ENCODE results near the gene DAP3. TPM values are rescaled to one million over a fixed set of nuclear protein-coding genes. Genes with fewer than 3 reads are reported as not detected.
"Not testable (repeated sequence)": the region's sequence is repeated elsewhere in the genome, so short reads cannot be mapped to it uniquely, and the experiment has no call there.

Gene DAP3
- total RNA-seq = 31.2 TPM in 2 replicates

- peak in 1 of 2 donors; percentile 1 for DNase-seq (ENCODE audit: low read depth in 2 of 2)
Observed at GRCh38 chr1:155689081-155689607, at the start of gene DAP3. DAP3 (plus strand) TSS chr1:155689091; CDS start chr1:155709780, 20,689 bp downstream.

DNA sequence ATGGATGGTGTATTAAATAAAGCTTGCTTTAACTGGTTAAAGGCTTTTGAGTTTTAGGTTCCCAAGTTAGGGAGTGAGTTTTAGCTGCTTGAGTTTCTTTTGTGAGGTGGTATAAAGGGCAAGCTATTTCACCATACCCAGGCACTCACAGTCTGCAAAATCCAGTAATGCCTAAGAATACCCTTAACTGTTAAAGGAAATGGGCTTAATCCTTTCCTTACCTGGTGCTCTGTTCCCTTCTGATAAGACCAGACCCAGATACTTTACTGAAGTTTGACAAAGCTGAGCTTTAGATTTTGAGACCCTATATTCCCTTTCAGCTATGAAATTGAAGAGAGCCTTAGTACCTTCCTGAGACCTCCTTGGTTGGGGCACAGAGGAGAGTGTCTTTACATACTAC, 48.5 kb upstream of the DAP3 start:
- no peak for DNase-seq (ENCODE audit: low read depth in 2 of 2)

DNA sequence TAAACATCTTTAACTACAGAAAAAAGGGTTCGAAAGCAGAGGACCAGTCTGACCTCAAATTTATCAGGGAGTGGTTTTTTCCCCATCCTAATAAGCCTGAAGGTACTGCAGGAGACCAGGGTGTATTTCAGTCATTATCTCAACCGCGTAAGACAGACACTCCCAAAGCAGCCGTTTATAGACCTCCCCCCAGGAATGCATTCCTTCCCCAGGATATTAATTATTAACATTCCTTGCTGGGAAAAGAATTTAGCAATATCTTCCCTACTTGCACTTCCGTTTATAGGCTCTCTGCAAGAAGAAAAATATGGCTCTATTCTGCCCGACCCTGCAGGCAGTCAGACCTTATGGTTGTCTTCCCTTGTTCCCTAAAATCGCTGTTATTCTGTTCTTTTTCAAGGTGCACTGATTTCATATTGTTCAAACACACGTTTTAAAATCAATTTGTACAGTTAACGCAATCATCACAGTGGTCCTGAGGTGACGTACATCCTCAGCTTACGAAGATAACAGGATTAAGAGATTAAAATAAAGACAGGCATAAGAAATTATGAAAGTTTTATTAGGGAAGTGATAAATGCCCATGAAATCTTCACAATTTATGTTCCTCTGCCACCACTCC, 46.2 kb upstream of the DAP3 start:
- not testable (repeated sequence) for DNase-seq (ENCODE audit: low read depth in 2 of 2)

GRCh38 chr1:155643230-155643629, 45.7 kb upstream of the DAP3 start:
- DNase-seq (ENCODE audit: low read depth in 2 of 2) = no peak

GRCh38 chr1:155645034-155645598, 43.8 kb upstream of the DAP3 start:
- DNase-seq (ENCODE audit: low read depth in 2 of 2) = no peak

- DNase-seq (ENCODE audit: low read depth in 2 of 2) = no peak
Observed at GRCh38 chr1:155645648-155646047, 43.2 kb upstream of the DAP3 start.

DNA sequence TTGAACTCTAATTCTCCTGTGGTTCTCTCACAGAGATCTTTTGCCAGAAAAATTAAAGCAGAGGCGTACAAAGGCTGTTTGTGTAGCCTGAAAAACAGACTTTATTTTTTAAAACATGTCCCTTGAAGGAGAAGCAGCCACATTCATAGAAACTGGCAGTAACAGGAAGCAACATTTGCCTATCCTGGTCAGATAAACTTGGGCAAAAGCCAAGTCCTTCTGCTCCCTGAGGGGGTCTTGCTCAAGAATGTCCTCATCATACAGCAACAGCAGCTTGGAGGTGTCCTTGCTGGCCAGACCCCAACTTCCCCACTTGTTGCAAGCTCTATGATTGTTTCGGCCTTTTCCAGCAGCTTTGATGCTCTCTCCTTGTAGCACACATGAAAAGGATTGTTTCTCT, 42.6 kb upstream of the DAP3 start:
- DNase-seq (ENCODE audit: low read depth in 2 of 2) = no peak

GRCh38 chr1:155648207-155649147, 40.4 kb upstream of the DAP3 start:
- peak; percentile 59 to 90 for DNase-seq (ENCODE audit: low read depth in 2 of 2)

DNA sequence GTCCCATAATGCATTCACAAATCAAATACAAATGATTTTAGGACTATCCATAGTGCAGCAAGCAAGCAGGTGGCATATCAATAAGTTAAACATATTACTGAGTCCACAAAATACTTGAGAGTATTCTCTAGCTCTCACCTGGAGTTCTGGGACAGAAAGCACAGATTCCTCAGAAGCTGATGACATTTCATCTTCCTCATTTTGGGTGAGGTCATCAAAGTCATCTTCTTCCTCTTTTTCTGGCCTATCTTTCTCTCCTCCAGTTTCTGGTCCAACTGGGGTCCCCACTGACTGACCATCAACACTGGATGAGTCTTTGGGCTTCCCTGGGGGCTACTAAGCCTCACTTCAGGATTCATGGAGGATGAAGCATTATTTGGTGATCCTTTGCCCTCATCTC, 39.2 kb upstream of the DAP3 start:
- DNase-seq (ENCODE audit: low read depth in 2 of 2) = no peak

DNA sequence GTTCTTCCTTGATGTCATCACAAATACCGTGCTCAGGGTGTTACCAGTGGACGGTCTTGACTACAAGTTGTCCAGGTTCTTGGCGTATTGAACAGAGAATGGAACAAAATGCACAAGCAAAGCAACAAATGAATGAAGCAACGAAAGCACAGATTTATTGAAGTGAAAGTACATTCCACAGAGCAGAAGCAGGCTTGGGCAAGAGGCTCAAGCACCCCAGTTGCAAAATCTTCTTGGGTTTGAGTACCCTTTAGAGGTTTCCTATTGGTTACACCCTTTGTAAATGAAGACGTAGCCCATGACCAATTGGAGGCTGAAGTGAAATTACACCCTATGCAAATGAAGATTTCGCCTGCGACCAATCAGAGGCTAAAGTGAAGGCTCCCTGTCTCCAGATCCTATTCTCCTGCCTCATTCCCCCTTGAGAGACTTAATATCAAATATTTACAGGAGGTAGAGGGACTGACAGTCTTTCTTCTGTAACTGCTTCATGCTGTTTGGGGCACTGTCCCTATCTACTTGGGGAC, 38.6 kb upstream of the DAP3 start:
- DNase-seq (ENCODE audit: low read depth in 2 of 2) = no peak

DNA sequence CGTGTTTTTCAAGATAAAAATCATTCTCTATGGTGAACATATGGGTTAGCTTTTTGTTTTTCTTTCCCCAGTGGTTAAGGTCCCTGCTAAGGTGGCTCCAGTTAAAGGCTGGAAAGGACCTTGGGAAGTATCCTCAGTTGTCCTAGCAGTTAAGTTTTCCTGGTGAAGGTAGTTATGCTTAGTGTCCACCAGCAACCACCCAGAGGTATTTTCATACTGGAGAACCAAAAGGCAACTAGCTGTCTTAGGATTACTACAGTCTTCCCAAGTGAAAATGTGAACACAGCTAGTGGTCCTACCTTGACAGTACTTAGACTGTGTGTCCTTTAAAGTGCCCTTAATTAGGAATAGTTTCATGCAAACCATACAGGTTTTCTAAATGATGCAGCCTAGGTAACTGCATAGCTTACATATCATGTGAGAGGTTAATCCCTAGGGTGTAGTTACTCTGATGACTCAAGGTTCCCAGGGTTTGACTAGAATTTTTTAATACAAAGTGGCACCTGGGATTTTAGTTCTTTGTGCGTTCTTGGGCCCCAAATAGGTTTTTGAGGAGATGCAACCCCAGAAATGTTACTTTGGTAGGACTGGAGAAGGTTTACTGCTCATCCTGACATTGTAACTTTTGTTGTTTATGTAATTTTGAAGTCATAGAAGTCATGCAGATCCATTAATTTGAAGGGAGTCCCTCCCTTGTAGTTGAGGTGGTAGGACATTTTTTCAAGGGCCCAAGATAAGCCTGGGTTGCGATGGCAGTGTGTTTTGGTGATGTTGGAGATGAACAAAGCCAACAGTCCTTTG, 36.8 kb upstream of the DAP3 start:
- no peak for DNase-seq (ENCODE audit: low read depth in 2 of 2)

GRCh38 chr1:155652951-155653350, 35.9 kb upstream of the DAP3 start:
- DNase-seq (ENCODE audit: low read depth in 2 of 2) = no peak

DNA sequence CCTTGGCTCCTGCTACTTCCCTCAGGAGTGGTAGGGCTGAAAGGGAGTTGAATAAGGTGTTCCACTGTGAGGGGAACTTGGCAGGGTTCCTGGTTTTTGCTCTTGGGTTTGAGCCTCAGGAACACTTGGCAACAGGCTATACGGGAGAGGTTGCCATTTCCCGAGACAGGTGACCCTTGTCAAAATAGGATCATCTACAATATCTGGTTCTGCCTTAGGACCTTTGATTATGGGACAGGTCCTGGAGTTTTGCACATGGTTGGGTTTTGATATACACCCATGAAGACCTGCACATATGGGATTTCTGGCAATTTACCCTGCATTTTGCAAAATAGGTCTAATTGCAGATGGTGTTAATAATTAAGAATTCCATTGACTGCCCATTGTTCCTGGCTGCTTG, 31.4 kb upstream of the DAP3 start:
- no peak for DNase-seq (ENCODE audit: low read depth in 2 of 2)

DNA sequence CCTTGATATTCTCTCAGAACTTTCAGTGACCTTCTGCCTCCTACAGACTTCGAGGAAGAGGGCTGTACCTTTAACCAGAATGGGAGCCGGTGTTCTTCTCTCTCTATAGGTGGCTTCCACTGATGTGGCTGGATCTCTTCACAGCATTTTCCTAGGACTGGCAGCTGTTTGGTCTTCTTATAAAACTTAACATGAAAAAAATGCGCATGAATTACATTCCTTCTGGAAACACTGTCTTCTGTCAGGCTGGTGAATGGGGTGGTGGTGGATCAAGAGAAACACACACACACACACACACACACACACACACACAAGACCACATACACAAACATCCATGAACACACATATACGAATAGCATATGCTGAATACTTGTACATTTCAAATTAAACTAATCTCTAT, 27.7 kb upstream of the DAP3 start:
- not testable (repeated sequence) for DNase-seq (ENCODE audit: low read depth in 2 of 2)

- DNase-seq (ENCODE audit: low read depth in 2 of 2) = no peak
Observed at GRCh38 chr1:155669233-155670162, 19.4 kb upstream of the DAP3 start.

GRCh38 chr1:155671750-155672149, 17.1 kb upstream of the DAP3 start:
- no peak for DNase-seq (ENCODE audit: low read depth in 2 of 2)

GRCh38 chr1:155673003-155673402, 15.9 kb upstream of the DAP3 start:
- DNase-seq (ENCODE audit: low read depth in 2 of 2) = no peak

- DNase-seq (ENCODE audit: low read depth in 2 of 2) = no peak
Observed at GRCh38 chr1:155678027-155678426, 10.9 kb upstream of the DAP3 start.

DNA sequence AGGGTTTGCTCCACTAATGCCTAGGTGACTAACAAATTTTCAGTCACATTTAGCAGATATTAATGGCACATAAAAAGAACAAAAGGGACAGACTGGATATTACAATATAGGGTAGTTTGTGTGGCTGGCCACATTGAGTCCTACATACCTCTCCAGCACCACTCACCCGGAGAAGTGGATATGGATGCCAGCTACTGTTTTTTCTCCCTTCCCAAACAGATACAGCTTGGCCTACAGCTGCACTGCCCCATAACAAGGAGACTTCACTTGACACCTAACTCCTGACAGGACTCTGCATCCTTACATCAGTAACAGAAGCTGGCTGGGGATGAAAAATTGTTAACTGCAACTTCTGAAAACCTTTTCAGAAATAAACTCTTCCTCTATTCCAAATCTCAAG, 9.9 kb upstream of the DAP3 start:
- not testable (repeated sequence) for DNase-seq (ENCODE audit: low read depth in 2 of 2)

- no peak for DNase-seq (ENCODE audit: low read depth in 2 of 2)
Observed at GRCh38 chr1:155680531-155680930, 8.4 kb upstream of the DAP3 start.

Data from lung microvascular endothelial cell (primary cell).